Testis (tissue), 3 donors: ENCODE results near the gene NMD3. TPM values are rescaled to one million over a fixed set of nuclear protein-coding genes. Genes with fewer than 3 reads are reported as not detected.
A peak's percentile ranks its signal among the peaks of the same experiment; 100 is the strongest.

Source experiments
- DNase-seq: peaks from one replicate; pipeline ENCODE4 v3.0.0-alpha.2; 2019
- H3K27ac ChIP-seq, 2 donors: fragments of 200-600 bp; sonication (generic); one replicate each; pipeline ENCODE4 v1.5.1; 2019
- H3K27me3 ChIP-seq: fragments of 200-600 bp; sonication (generic); one replicate; pipeline ENCODE4 v1.5.1; 2019
- H3K36me3 ChIP-seq: fragments of 200-600 bp; sonication (generic); one replicate; pipeline ENCODE4 v1.5.1; 2017; ENCODE audit warnings: low read depth; ENCODE audit errors: missing control alignments
- H3K4me1 ChIP-seq: fragments of 200-600 bp; sonication (generic); one replicate; pipeline ENCODE4 v1.5.1; 2019
- H3K4me3 ChIP-seq, 2 donors: fragments of 200-600 bp; sonication (generic); one replicate each; pipeline ENCODE4 v1.5.1; 2017 to 2019
- H3K9me3 ChIP-seq: fragments of 200-600 bp; sonication (generic); one replicate; pipeline ENCODE4 v1.5.1; 2017
- POLR2A ChIP-seq: fragments of 450-650 bp; IDR thresholded peaks from one replicate; pipeline ENCODE4 v1.6.1; 2017; ENCODE audit warnings: antibody characterized with exemption, mild to moderate bottlenecking, moderate library complexity
- whole genome bisulfite sequencing, 2 donors: methylation state at CpG; one replicate each; pipeline ENCODE4 v1.1.5; 2018; 5-methylcytosine and 5-hydroxymethylcytosine counted together
- intact Hi-C: fragments of 100-400 bp; cut with DNase I; formaldehyde crosslinking; loops from one replicate; pipeline ENCODE4 v1.15.1; 2023; ENCODE audit warnings: low total_unique reads
- polyA plus RNA-seq: library from polyadenylated mRNA; stranded (reverse); fragments of 350-450 nt; fragmentation: Illumina TruSeq; extraction: RNeasy Lipid Tissue Mini Kit (QIAGEN cat#74804); gene quantifications from one replicate; pipeline ENCODE4 v1.2.3, GENCODE V29; 2014; ENCODE audit warnings: low read depth, low replicate concordance; ENCODE audit not compliant: insufficient read depth
- total RNA-seq, 2 donors: library from RNA; depleted of rRNA; stranded (reverse); fragments of >200 nt; gene quantifications; one replicate each; pipeline ENCODE4 v1.2.3, GENCODE V29; 2016
- TF ChIP-seq, protein P1 (sequence below), 3 experiments: fragments of 450-650 bp in 2 of 3; fragments of 200-600 bp in 1 of 3; sonication (generic) in 1 of 3; IDR thresholded peaks; one replicate each; pipeline ENCODE4 v1.5.1; 2016 to 2019; ENCODE audit warnings: antibody characterized with exemption in 3 of 3, mild to moderate bottlenecking in 2 of 3, moderate library complexity in 1 of 3

Gene NMD3
- total and polyA plus RNA-seq, 3 donors from 2014 or later = 17.5 to 30.5 (median 28.6) TPM

DNA sequence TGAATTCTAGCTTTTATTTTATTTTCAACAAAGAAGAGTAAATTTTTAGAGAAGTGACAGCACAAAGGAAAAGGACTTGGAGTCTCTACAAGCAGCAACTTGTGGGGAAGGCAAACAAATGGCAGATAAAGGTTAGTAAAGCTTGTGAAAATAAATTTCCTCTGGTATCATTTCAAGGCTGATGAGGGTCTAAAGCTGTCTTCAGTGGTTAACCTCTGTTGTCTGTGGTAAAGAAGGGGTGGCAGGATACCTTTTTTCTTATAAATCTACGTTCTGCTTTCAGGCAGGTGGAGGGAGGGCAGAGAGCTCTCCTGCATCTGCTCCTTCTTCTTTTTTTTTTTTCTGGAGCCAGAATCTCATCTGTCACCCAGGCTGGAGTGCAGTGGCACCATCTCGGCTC is 50.5 kb downstream of the NMD3 start:
- Histone ChIP-seq H3K36me3 (no peaks in the 10 kb centered on the region), H3K4me1 (no peaks in the 10 kb centered on the region), H3K27ac (no peak overlapping the region), H3K9me3 (no peaks in the 10 kb centered on the region), H3K4me3 (no peak overlapping the region), H3K27me3 (no peaks in the 10 kb centered on the region)
- 93 to 95% methylated on average over 2 of the region's 2 CpGs for WGBS, 2 donors
- TF ChIP-seq POLR2A = no peak
- TF ChIP-seq, protein P1, sequence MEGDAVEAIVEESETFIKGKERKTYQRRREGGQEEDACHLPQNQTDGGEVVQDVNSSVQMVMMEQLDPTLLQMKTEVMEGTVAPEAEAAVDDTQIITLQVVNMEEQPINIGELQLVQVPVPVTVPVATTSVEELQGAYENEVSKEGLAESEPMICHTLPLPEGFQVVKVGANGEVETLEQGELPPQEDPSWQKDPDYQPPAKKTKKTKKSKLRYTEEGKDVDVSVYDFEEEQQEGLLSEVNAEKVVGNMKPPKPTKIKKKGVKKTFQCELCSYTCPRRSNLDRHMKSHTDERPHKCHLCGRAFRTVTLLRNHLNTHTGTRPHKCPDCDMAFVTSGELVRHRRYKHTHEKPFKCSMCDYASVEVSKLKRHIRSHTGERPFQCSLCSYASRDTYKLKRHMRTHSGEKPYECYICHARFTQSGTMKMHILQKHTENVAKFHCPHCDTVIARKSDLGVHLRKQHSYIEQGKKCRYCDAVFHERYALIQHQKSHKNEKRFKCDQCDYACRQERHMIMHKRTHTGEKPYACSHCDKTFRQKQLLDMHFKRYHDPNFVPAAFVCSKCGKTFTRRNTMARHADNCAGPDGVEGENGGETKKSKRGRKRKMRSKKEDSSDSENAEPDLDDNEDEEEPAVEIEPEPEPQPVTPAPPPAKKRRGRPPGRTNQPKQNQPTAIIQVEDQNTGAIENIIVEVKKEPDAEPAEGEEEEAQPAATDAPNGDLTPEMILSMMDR (IDR thresholded peaks at IDR 0.05) = no peak
- intact Hi-C loops = loop anchor here (10.0 kb wide), 1 partner anchor 153 kb away; no protein-coding TSS in a partner anchor
- DNase-seq = no peak

DNA sequence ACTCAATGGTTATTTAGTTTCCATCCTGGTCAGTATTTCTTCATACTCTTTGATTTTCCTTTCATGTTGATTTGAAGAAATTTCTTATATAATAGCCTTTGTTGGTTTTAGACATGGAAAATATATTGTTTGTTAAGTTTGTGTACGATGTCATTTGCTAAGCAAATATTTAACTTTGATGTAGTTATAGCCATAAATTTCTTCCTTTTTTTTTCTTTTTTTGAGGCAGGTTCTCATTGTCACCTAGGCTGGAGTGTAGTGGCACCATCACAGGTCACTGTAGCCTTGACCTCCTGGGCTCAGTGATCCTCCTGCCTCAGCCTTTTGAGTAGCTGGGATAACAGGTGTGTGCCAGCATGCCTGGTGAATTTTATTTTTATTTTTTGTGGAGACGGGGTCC is 51.4 kb downstream of the NMD3 start:
- Histone ChIP-seq H3K9me3 (no peaks in the 10 kb centered on the region), H3K4me3 (no peak overlapping the region), H3K27ac (no peak overlapping the region), H3K4me1 (no peaks in the 10 kb centered on the region), H3K36me3 (no peaks in the 10 kb centered on the region), H3K27me3 (no peaks in the 10 kb centered on the region)
- 92 to 96% methylated on average over 2 of the region's 2 CpGs for WGBS, 2 donors
- intact Hi-C loops = loop anchor here (10.0 kb wide), 1 partner anchor 152 kb away; no protein-coding TSS in a partner anchor
- DNase-seq = no peak
- TF ChIP-seq, protein P1 (IDR thresholded peaks at IDR 0.05) = no peak
- TF ChIP-seq POLR2A = no peak

DNA sequence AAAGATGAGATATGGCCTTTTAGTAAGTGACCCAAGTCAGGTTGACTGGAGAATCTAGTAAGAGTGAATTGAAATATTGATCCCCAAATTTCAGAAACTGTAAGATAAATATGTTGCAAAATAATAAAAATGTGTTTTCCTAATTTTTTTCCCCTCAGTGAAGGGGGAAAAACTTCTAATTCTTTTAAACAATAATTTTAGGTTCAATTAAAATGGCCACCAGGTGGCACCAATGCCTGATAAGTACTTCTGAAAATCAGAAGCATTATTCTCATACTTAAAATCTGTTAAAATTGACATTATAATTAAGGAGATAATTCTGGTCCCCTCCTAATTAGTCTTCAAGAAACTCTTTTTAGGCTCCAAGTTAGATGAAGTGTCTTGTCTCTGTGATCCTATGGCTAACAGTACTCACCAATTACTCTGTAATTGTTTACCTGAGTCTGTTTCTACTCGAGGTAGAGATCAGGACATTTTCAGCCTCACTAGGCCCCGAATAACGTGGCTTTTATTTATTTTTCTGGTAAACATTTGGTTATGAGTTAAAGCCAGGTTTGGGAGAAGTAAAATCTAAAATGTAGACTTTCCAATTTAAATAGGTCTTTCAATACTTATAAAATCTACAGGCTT is 52.6 kb downstream of the NMD3 start:
- TF ChIP-seq, protein P1 (IDR thresholded peaks at IDR 0.05) = peak in 1 of 3 experiments; percentile 84
- no peak for TF ChIP-seq POLR2A
- peak; percentile 32 for DNase-seq
- intact Hi-C loops = loop anchor here (10.0 kb wide), 1 partner anchor 151 kb away; no protein-coding TSS in a partner anchor
- Histone ChIP-seq H3K9me3 (no peaks in the 10 kb centered on the region), H3K36me3 (no peaks in the 10 kb centered on the region), H3K27ac (no peak overlapping the region), H3K4me3 (no peak overlapping the region), H3K4me1 (no peaks in the 10 kb centered on the region), H3K27me3 (no peaks in the 10 kb centered on the region)
- WGBS, 2 donors = 60 to 65% methylated on average over 3 of the region's 3 CpGs

DNA sequence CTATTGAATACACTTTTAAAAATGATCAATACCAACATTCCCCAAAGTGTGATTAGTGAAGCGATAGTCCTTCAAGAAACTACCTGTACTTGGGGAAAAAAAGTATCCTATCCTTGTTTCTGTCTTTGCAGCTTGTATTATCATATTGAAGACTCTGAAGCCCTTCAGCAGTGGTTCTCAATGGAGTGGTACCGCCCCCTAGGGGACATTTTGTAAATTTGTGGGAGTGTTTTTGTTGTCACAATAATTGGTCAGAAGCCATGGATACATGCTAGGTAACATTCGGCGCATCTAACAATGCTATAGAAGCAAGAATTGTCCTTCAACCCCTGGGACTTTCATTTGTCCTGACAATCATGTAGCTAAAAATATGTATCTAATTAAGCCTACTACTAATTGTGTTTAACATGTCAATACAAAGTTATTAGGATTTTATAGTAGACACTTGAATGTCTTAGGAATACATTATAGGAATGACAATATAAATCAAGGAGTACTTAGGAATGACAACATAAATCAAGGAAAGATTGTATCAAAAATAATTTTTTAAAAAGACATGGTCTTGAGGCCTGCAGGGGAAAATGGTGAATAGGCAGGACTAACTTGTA is 53.7 kb downstream of the NMD3 start:
- Histone ChIP-seq H3K27me3 (no peaks in the 10 kb centered on the region), H3K36me3 (no peaks in the 10 kb centered on the region), H3K4me1 (no peaks in the 10 kb centered on the region), H3K27ac (no peak overlapping the region), H3K9me3 (no peaks in the 10 kb centered on the region), H3K4me3 (no peak overlapping the region)
- intact Hi-C loops = loop anchor here (10.0 kb wide), 1 partner anchor 150 kb away; no protein-coding TSS in a partner anchor
- DNase-seq = peak; percentile 29
- 75 to 76% methylated on average over 4 of the region's 4 CpGs for WGBS, 2 donors
- TF ChIP-seq, protein P1 (IDR thresholded peaks at IDR 0.05) = peak in 2 of 3 experiments; percentile 49 to 67
- no peak for TF ChIP-seq POLR2A
